ENCODE measurements around the gene SASH1. TPM values are rescaled to one million over a fixed set of nuclear protein-coding genes. Genes with fewer than 3 reads are reported as not detected.

The SASH1 gene
- total RNA-seq, 3 donors from 2014 or later, result 107 to 304 (median 145) TPM

GRCh38 chr6:148502083-148502772, 159.6 kb downstream of the SASH1 start:
- Histone ChIP-seq H3K27me3 (no peaks in the 10 kb centered on the region), H3K36me3 (no peaks in the 10 kb centered on the region), H3K4me3 (peak overlapping the region in 1 of 3 donors; percentile 33), H3K27ac (peak overlapping the region; percentile 75 to 96), H3K4me1 (peaks cover 0 to 7% of the 10 kb centered on the region in 2 donors), H3K9me3 (no peaks in the 10 kb centered on the region)
- intact Hi-C loops (cut with DNase I; ENCODE audit: low total_unique reads), result no loop called here
- TF ChIP-seq CTCF (IDR thresholded peaks at IDR 0.05) (no peak), POLR2AphosphoS5 (IDR thresholded peaks at IDR 0.05) (peak; percentile 12 to 67 (median 53))
- DNase-seq (ENCODE audit: low spot score in 2 of 2), result no peak

GRCh38 chr6:148502773-148503135, 160.1 kb downstream of the SASH1 start:
- TF ChIP-seq POLR2A (IDR thresholded peaks at IDR 0.05) (no peak), CTCF (IDR thresholded peaks at IDR 0.05) (no peak), POLR2AphosphoS5 (IDR thresholded peaks at IDR 0.05) (no peak)
- DNase-seq (ENCODE audit: low spot score in 2 of 2), result no peak
- H3K36me3 ChIP-seq, result no peaks in the 10 kb centered on the region
- H3K4me1 ChIP-seq, result peaks cover 0 to 7% of the 10 kb centered on the region in 2 donors
- intact Hi-C loops (cut with DNase I; ENCODE audit: low total_unique reads), result no loop called here
- H3K9me3 ChIP-seq, result no peaks in the 10 kb centered on the region
- H3K4me3 ChIP-seq, result no peak overlapping the region
- peak overlapping the region; percentile 75 to 96 for H3K27ac ChIP-seq
- no peaks in the 10 kb centered on the region for H3K27me3 ChIP-seq

- intact Hi-C loops (cut with DNase I; ENCODE audit: low total_unique reads), result no loop called here
- Histone ChIP-seq H3K36me3 (no peaks in the 10 kb centered on the region), H3K27ac (peak overlapping the region; percentile 75 to 96)
These were observed 161.1 kb downstream of the SASH1 start for GRCh38 chr6:148503703-148504102.

GRCh38 chr6:148507774-148508173, 165.1 kb downstream of the SASH1 start:
- H3K4me3 ChIP-seq, result peak overlapping the region; percentile 49 to 64 (median 50)
- no peaks in the 10 kb centered on the region for H3K9me3 ChIP-seq
- TF ChIP-seq POLR2AphosphoS5 (IDR thresholded peaks at IDR 0.05) (peak in 2 of 3 donors; percentile 31 to 78), CTCF (IDR thresholded peaks at IDR 0.05) (no peak), POLR2A (IDR thresholded peaks at IDR 0.05) (peak; percentile 27)
- H3K36me3 ChIP-seq, result no peaks in the 10 kb centered on the region
- H3K27me3 ChIP-seq, result no peaks in the 10 kb centered on the region
- no peaks in the 10 kb centered on the region for H3K4me1 ChIP-seq
- H3K27ac ChIP-seq, result peak overlapping the region; percentile 92 to 97
- intact Hi-C loops (cut with DNase I; ENCODE audit: low total_unique reads), result no loop called here
- no peak for DNase-seq (ENCODE audit: low spot score in 2 of 2)

More at GRCh38 chr6:148503703-148504102, 161.1 kb downstream of the SASH1 start:
- H3K27me3 ChIP-seq, result no peaks in the 10 kb centered on the region
- no peak for TF ChIP-seq POLR2A (IDR thresholded peaks at IDR 0.05)
- TF ChIP-seq CTCF (IDR thresholded peaks at IDR 0.05), result no peak
- no peak for TF ChIP-seq POLR2AphosphoS5 (IDR thresholded peaks at IDR 0.05)
- no peak for DNase-seq (ENCODE audit: low spot score in 2 of 2)
- H3K4me3 ChIP-seq, result no peak overlapping the region
- no peaks in the 10 kb centered on the region for H3K9me3 ChIP-seq
- peaks cover 0 to 7% of the 10 kb centered on the region in 2 donors for H3K4me1 ChIP-seq

- Histone ChIP-seq H3K27ac (peak overlapping the region; percentile 92 to 97), H3K4me3 (peak overlapping the region; percentile 49 to 64 (median 50)), H3K4me1 (no peaks in the 10 kb centered on the region), H3K9me3 (no peaks in the 10 kb centered on the region), H3K36me3 (no peaks in the 10 kb centered on the region), H3K27me3 (no peaks in the 10 kb centered on the region)
- intact Hi-C loops (cut with DNase I; ENCODE audit: low total_unique reads), result no loop called here
- TF ChIP-seq CTCF (IDR thresholded peaks at IDR 0.05) (no peak), POLR2AphosphoS5 (IDR thresholded peaks at IDR 0.05) (peak in 1 of 3 donors; percentile 65)
- no peak for DNase-seq (ENCODE audit: low spot score in 2 of 2)
These were observed 165.9 kb downstream of the SASH1 start for GRCh38 chr6:148508401-148509041.
